WTC11 (cell line): Measurements from ENCODE around the gene LCTL.

Source experiments
- CREB1 ChIP-seq: sonication (generic); formaldehyde crosslinking; IDR thresholded peaks from 2 replicates; pipeline ENCODE4 v1.8.0; 2023; ENCODE audit warnings: mild to moderate bottlenecking, missing genetic modification reagents
- CTCF ChIP-seq: fragments of 200-600 bp; IDR thresholded peaks from 2 replicates; pipeline ENCODE4 v1.8.0; 2022; ENCODE audit warnings: antibody characterized with exemption
- SP1 ChIP-seq: sonication (generic); formaldehyde crosslinking; conservative IDR thresholded peaks from 2 replicates; pipeline ENCODE4 v1.8.1; 2022; ENCODE audit warnings: missing genetic modification reagents
- ZNF263 ChIP-seq: sonication (generic); formaldehyde crosslinking; IDR thresholded peaks from 2 replicates; pipeline ENCODE4 v1.8.1; 2022; ENCODE audit warnings: low read depth, mild to moderate bottlenecking, moderate library complexity, missing genetic modification reagents

GRCh38 chr15:66587749-66588148 lies 22.0 kb upstream of the LCTL start:
- TF ChIP-seq SP1 (no peak), CTCF (no peak), ZNF263 (no peak), CREB1 (CRISPR knock-in tag) (no peak)
